ENCODE measurements around the gene GRIFIN. TPM values are rescaled to one million over a fixed set of nuclear protein-coding genes. Genes with fewer than 3 reads are reported as not detected.

GRIFIN gene
- total RNA-seq, 1 donor from 2014 or later = not detected

DNA sequence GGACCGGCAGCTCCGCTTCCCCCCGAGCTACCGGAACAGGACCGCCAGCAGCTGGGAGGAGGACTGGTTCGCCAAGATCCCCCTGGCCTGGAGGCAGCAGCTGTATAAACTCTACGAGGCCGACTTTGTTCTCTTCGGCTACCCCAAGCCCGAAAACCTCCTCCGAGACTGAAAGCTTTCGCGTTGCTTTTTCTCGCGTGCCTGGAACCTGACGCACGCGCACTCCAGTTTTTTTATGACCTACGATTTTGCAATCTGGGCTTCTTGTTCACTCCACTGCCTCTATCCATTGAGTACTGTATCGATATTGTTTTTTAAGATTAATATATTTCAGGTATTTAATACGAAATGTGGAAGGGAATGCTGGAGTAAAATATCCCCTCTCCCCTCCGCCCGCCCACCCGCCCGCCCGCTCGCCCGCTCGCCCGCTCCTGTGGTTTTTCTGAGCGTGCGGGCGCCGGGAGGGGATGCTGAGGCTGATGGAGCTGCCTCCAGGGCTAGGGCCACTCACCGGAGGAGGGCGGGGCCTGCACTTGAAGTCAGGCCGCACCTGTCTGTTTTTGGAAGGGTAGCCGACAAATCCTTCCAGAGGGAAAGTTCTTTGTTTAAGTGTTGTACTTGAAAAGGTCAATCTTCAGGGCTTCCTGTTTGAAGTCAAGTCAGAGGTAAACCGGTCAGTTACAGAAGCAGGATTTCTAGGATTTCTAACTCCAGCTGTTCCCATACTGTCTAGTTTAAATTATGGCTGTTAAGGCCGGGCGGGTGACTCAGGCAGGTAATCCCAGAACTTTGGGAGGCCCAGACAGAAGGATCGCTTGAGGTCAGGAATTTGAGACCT is 42.3 kb downstream of the GRIFIN start:
- H3K27ac Mint-ChIP-seq = no peak overlapping the region
- H3K4me1 Mint-ChIP-seq = peaks cover under 1% of the 10 kb centered on the region
- no peak for TF ChIP-seq CTCF (IDR thresholded peaks at IDR 0.05; ENCODE audit: unreplicated experiment)
- H3K27me3 Mint-ChIP-seq (ENCODE audit: low read depth) = no peaks in the 10 kb centered on the region
- no peak overlapping the region for H3K4me3 Mint-ChIP-seq
- H3K9me3 Mint-ChIP-seq = peaks cover 12% of the 10 kb centered on the region
- no peak for DNase-seq (ENCODE audit: low spot score in 2 of 2, unreplicated experiment in 2 of 2)
- H3K36me3 Mint-ChIP-seq = peaks cover 40% of the 10 kb centered on the region

- Mint-ChIP-seq H3K36me3 (peaks cover 40% of the 10 kb centered on the region), H3K9me3 (peaks cover 12% of the 10 kb centered on the region), H3K27ac (no peak overlapping the region), H3K4me1 (no peaks in the 10 kb centered on the region), H3K4me3 (no peak overlapping the region), H3K27me3 (ENCODE audit: low read depth) (no peaks in the 10 kb centered on the region)
- no peak for DNase-seq (ENCODE audit: low spot score in 2 of 2, unreplicated experiment in 2 of 2)
- TF ChIP-seq CTCF (IDR thresholded peaks at IDR 0.05; ENCODE audit: unreplicated experiment) = no peak
Measured at GRCh38 chr7:2432910-2433712, 43.1 kb downstream of the GRIFIN start.

GRCh38 chr7:2431260-2431867 is 44.8 kb downstream of the GRIFIN start:
- Mint-ChIP-seq H3K27me3 (ENCODE audit: low read depth) (no peaks in the 10 kb centered on the region), H3K4me1 (no peaks in the 10 kb centered on the region), H3K9me3 (peaks cover 12% of the 10 kb centered on the region), H3K27ac (no peak overlapping the region), H3K36me3 (peaks cover 42% of the 10 kb centered on the region), H3K4me3 (no peak overlapping the region)
- no peak for DNase-seq (ENCODE audit: low spot score in 2 of 2, unreplicated experiment in 2 of 2)
- no peak for TF ChIP-seq CTCF (IDR thresholded peaks at IDR 0.05; ENCODE audit: unreplicated experiment)

DNA sequence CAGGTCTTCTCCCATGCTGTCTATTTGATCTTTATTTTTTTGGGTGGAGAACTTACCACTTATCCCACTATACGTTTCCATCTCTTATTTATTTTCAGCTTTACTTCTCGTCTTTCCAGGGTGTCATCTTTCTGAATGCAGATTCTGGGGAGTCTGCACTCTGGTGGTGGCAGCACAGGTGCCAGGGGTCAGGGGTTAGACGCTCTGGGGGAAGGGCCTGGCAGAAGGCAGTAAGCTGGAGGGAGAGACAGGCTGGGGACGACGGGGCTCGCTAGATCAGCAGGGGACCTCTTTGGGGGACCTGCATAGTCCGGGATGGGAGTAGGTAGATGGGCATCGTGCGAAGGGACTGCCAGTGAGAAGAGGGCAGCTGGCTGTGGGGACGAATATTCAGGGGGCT is 50.4 kb downstream of the GRIFIN start:
- no peak overlapping the region for H3K27ac Mint-ChIP-seq
- H3K9me3 Mint-ChIP-seq = peaks cover 6% of the 10 kb centered on the region
- H3K4me3 Mint-ChIP-seq = no peak overlapping the region
- no peaks in the 10 kb centered on the region for H3K27me3 Mint-ChIP-seq (ENCODE audit: low read depth)
- H3K36me3 Mint-ChIP-seq = peaks cover 8% of the 10 kb centered on the region
- no peak for DNase-seq (ENCODE audit: low spot score in 2 of 2, unreplicated experiment in 2 of 2)
- TF ChIP-seq CTCF (IDR thresholded peaks at IDR 0.05; ENCODE audit: unreplicated experiment) = no peak
- no peaks in the 10 kb centered on the region for H3K4me1 Mint-ChIP-seq

Other genes starting within 250 kb of the GRIFIN start
- 39.0 to 45.0 TPM (median 41.2 TPM) in 3 replicates for gene MAD1L1, start 243.5 kb downstream of the GRIFIN start, total RNA-seq
- gene MRM2, start 234.2 kb downstream of the GRIFIN start, total RNA-seq = 25.2 to 26.1 TPM (median 25.3 TPM) in 3 replicates
- 16.1 to 19.2 TPM (median 17.3 TPM) in 3 replicates for gene NUDT1, start 234.2 kb downstream of the GRIFIN start, total RNA-seq
- gene SNX8, start 162.0 kb downstream of the GRIFIN start, total RNA-seq = 35.3 to 42.6 TPM (median 41.2 TPM) in 3 replicates
- 198 to 200 TPM (median 199 TPM) in 3 replicates for gene EIF3B, start 121.6 kb downstream of the GRIFIN start, total RNA-seq
- 20.0 to 22.4 TPM (median 20.4 TPM) in 3 replicates for gene CHST12, start 72.8 kb downstream of the GRIFIN start, total RNA-seq
- gene LFNG, start 43.4 kb upstream of the GRIFIN start, total RNA-seq = 16.0 to 19.0 TPM (median 16.3 TPM) in 3 replicates
- 44.2 to 47.6 TPM (median 46.8 TPM) in 3 replicates for gene BRAT1, start 79.1 kb upstream of the GRIFIN start, total RNA-seq
- gene IQCE, start 82.6 kb upstream of the GRIFIN start, total RNA-seq = 26.6 to 29.6 TPM (median 26.6 TPM) in 3 replicates
- 282 to 296 TPM (median 282 TPM) in 3 replicates for gene TTYH3, start 155.6 kb upstream of the GRIFIN start, total RNA-seq
- 0.05 to 0.49 TPM (median 0.13 TPM) in 3 replicates for gene AMZ1, start 211.8 kb upstream of the GRIFIN start, total RNA-seq